HG03571 (cell line): ENCODE results near the gene NUP210L.
"Not testable (repeated sequence)": the region's sequence is repeated elsewhere in the genome, so short reads cannot be mapped to it uniquely, and the experiment has no call there.

ENCODE experiments used
- ATAC-seq: cut with Tn5 transposase; IDR thresholded peaks from one replicate; pipeline ENCODE4 v1.9.1; 2021; ENCODE audit not compliant: unreplicated experiment

Gene NUP210L

DNA sequence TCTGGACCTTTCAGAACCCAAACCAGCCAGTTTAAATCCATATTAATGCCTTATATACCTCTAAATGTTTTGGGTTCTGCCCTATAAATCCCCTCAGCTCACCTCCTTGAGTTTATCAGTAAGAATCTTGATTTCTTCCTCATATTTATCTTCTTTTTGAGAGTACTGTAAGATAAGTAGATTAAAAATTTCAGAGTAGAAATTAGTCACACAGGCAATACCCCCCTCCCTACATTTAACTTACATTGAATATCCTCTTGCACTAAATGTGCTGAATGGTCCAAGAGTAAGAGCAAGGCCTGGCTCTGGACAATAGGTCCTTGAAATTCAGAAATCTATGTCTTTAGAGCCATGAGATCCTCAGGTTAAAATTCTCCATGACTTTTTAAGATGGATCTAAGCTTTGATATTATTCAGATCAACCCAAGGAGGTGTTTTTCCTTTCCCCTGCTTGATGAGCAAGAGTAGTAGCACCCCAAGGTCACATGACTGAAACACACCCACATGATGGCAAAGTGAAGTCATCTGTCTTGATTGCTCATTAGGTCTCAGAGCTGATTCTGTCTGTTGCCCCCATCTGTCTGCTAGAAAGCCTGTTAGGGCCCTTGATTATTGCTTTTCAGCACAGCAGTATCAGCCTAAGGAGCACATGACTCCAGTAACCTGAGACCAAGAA is 15.8 kb upstream of the NUP210L start:
- no peak for ATAC-seq

DNA sequence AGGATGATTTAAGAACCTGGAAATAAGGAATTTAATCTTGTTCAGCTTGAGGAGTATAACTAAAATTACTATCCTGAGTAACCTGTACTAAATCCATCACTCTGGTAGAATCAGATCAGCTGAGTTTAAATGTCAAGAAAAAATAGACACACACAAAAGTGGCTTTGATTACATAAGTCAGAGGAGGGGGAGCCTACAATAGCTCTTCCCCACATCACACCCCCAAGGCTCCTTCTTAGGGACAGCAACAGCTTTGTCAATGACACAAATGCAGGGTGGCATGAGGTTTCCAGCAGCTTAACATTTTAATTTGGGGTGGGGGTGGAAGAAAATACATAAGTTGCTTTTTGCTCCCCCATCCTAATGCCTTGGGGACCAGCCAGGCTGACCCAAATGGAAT is 12.6 kb upstream of the NUP210L start:
- no peak for ATAC-seq

DNA sequence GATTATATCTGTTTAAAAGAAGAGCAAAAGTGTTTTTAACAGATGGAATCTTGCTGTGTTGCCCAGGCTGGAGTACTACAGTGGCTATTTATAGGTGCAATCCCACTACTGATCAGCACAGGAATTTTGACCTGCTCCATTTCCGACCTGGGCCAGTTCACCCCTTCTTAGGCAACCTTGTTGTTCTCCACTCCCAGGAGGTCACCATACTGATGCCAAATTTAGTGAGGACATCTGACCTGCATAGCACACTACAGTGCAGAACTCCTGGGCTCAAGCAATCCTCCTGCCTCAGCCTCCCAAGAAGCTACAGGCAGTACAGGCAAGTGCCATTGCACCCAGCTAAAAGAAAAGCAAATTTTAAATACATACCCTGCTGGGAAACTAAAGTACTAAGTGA is 11.3 kb upstream of the NUP210L start:
- ATAC-seq: no peak

DNA sequence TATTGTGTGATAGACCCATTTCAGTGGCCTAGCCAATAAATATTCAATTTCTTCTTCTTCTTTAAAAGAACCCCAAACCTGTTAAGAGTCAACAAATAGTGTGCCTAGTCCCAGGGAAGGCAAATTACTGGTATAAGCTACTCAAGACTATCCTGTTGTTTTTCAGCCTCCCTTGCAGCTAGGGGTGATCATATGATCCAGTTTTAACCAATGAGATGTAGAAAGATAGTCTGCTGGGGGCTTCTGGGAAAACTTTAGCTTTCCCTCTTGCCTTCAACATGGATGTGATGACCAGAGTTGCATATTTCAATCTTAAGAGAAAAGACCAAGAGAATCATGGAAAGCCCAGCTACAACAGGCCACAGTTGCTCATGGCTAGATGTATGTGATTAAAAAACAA is 4.7 kb upstream of the NUP210L start:
- ATAC-seq: no peak

DNA sequence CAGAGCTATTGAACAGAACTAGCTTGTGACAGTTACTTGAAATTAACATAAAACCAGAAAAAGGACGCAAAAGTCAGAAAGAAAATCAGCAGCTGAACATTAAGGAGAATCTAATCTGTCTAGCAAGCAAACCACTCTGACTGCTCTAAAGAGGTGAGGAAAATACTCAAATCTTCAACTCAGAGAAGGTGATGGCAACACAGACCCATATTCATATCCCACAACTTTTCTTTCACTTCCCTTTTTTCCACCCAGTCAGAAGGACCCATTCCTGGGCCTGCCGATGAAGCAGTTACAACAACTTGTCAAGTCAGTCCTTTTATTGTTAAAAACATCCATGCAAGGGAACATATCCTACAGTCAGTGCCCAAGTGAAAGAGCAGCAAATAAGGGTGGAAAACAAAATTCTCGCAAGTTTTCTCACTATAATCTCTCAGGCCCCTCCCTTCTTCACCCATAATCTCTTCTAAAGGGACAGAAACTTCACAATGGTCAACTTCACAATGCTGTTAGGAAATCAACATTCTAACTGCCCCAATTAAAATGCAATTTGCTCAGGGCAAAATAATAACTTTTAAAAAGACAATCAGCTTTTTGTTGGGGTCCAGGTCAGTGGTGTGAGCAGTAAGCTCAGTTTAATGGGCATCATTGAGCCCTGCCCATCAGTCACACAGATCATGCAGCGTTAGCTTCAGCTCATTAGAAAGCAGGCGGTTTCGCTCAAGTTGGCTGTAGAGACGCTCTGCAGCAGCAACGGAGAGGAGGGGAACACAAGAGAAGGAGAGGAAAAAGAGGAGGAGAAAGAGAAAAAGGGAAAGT is 3.6 kb upstream of the NUP210L start:
- ATAC-seq: no peak

DNA sequence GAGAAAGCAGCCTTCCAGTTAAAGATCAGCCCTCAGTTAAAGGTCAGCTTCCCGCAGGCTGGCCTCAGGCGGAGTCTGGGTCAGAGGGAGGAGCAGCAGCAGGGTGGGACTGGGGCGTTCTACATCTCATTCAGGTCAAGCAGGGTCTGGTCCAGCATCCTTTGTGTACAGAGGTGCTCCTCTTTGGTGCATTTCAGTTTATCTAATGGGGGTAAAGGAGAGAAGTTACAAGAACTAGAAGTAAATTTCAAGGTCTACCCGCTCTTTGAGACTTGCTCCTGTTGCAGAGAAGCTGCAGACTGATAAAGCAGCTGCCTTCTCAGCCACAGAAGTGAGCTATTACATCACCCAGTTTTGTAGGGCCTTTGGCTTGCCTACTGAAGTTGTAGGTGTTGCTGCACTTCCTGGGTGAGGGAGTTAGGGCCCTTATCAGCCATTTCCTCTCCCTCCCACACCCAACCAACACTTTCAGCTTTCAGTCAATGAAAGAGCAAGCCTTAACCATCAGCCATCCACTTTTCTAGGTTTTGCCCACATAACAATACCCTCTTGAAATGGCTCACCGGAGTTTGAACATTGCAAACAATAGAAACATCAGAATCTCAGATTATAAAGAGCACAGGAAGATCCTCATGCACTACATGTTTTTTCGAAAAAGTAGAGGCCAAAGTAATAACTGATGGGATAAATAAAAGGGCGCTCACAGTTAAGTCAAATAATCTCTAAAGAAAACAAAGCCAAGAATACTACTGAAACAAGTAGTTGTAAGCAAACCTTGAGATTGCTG is 2.8 kb upstream of the NUP210L start:
- no peak for ATAC-seq

DNA sequence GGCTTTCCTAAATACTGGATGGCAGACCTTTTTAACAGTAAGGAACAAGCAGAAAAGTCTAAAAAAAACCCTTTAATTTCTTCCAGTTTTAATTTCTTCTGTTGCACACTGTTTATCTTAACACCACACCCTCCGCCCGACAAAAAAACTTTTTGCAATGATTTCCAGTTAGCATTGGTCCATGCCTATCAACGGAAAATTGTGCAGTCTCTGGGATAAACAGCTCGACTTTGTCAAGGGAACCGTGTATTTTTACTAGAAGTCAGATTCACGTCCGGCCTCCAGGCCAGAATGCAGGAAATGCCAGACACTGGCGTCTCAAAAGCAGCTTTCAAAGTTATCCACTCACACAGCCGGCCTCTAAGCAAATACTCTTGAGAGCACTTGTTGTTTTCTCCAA is 378 bp upstream of the NUP210L start:
- ATAC-seq: no peak

DNA sequence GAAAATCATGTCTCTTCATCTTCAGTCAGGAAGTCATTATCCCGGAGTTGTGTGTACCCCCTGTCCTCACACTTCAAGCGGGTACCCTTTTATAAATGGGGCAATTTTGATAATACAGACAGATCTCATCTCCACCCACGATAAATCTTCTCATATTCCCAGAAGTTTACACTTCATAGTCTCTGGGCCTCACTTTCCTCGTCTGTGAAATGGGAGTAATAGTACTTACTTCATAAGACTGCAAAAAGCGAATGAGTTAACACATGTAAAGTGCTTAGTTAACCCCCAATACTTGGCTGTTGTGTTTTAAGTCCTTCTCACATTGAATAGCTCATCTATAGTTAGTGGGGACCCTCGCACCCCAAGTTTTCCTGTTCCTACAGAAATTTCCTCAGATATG is 820 bp downstream of the NUP210L start:
- ATAC-seq: no peak

DNA sequence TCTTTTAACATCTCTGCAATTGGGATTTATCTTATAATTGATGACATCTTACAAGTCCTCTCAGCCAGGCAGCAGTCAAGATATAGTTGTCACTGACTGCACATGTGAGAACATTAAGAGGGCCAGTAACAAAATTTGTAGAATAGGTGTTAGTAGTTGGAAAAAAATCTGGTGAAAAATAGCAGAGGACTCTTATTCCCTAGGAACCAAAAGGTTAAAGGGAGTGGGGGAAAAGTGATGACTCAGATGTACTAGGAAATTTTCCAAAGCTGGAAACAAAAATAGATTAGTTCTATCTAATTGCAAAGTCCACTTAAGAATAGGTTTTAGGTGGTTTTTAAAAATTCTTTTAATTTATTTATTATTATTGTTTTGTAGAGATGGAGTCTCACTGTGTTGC is 3.6 kb downstream of the NUP210L start:
- ATAC-seq: no peak

DNA sequence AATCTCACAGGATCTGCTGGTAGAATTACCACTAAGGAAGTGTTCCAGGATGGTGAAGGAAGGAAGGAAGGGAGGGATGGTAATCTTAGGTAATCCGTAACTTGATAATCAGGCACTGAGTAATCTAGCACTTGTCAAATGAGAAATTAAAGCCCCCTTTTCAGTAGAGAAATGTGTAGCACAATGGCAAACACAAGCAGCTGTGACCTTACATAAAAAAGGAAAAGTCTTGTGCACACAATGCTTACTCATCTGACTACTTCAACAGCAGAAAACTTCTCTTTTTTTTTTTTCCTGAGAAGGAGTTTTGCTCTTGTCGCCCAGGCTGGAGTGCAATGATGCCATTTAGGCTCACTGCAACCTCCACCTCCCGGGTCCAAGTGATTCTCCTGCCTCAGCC is 6.1 kb downstream of the NUP210L start:
- ATAC-seq: no peak

DNA sequence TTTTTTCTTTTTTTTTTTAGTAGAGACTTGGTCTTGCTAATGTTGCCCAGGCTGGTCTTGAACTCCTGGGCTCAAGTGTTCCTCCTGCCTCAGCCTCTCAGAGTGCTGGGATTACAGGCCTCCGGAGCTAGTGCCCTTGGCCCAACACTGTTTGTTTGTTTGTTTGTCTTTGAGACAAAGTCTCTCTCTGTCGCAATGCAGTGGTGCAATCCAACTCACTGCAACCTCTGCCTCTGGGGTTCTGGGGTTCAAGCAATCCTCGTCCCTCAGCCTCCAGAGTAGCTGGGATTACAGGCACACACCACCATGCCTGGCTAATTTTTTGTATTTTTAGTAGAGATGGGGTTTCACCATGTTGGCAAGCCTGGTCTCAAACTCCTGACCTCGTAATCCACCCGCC is 7.4 kb downstream of the NUP210L start:
- ATAC-seq: not testable (repeated sequence)

DNA sequence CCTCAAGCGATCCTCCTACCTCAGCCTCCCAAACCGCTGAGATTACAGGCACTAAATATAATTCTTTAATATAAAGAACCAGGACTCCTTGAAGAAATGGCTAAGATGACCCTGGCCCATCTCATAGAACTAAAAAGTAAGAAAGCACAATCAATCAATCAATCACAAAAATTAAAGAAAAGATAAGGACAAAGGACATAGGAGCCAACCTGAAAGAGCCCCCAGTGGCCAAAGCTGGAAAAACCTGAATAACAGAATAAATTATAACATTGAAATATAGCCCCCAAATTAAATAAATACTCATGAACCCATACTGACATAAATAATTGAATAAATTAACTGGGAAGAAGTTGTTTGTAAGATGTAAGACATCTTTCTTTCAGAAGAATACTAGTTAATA is 8.9 kb downstream of the NUP210L start:
- no peak for ATAC-seq

DNA sequence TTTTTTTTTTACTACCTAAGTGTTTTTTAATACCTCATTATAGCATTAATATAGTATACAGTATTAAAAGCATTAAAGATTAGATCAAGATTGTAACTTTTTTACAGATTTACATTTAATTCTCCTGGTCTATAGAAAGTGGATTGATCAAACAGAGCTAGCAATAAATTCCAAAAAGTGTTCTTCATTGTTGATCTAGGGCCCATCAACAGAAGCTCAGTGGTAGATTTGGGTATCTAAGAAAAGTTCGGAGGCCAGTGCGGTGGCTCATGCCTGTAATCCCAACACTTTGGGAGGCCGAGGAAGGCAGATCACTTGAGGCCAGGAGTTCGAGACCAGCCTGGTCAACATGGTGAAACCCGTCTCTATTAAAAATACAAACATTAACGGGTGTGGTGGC is 12.5 kb downstream of the NUP210L start:
- no peak for ATAC-seq

DNA sequence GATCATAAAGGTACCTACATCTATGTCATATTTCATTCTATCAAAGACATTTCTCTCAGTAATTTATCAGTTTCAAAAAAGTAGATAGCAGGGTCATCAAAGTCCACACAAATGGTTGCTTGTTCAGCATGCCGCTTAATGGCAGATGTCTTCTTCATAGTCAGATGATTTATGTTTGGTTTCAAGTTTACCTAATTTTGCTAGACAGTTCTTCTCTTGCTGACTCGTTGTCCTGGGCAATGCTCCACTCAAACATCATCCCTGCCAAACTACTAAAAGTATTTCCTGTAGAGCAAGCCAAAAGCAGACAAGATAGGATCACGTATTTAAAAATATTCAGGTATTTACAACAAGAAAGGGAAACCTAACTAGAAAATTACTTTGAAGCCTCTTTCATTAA is 13.6 kb downstream of the NUP210L start:
- ATAC-seq: no peak

DNA sequence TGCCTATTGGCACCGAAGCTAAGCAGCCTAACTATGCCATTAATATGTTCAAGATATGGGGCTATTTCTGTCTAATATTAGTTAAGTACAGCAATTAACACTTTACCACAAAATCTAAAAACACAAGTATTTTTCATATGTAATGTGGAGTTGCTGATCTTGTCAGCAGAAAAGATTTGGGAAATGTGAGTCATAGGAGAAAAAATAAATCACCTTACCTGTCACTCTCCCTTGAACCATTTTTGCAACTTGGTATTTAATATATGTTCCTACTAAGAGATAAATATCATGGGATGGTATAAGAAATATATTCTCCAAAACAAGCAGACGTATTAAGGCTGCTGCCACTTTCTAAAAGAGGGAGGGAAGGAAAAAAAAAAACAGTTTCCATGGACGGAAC is 17.0 kb downstream of the NUP210L start:
- ATAC-seq: no peak

DNA sequence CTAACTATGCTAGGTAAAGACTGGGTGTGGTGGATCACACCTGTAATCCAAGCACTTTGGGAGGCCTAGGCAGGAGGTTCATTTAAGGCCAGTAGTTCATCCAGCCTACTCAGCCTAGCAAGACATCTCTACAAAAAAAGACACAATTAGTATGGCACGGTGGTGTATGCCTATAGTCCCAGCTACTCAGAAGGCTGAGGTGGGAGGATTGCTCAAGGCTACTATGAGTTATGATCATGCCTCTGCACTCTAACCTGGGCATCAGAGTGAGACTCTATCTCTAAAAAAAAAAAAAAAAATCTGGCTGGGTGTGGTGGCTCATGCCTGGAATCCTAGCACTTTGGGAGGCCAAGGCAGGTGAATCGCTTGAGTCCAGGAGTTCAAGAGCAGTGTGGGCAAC is 21.6 kb downstream of the NUP210L start:
- ATAC-seq: no peak

DNA sequence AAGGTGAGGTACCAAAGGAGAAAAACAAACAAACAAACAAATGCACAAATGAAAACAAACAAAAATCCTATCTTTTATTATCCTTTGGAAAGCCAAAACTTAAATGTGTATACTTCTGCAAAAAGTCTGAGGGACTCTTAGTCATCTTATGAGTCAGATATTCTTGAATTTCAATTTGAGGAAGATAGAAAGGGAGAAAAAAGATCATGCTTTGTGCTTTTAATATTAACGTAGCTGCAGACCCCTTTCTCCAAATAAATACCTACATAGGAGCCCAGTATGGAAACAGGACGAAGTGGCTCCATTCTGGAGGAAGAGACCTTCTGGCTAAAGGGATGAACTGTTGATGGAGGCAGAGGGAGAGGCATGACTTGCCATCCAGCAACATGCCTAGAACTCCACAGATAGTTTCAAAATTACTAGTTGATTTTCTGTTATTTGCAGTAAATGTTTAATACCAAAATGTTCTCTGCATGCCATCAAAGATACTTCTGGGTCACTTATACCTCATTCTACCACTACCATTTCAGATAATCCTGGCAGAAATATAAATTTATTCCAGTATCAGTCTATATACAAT is 25.4 kb downstream of the NUP210L start:
- no peak for ATAC-seq

DNA sequence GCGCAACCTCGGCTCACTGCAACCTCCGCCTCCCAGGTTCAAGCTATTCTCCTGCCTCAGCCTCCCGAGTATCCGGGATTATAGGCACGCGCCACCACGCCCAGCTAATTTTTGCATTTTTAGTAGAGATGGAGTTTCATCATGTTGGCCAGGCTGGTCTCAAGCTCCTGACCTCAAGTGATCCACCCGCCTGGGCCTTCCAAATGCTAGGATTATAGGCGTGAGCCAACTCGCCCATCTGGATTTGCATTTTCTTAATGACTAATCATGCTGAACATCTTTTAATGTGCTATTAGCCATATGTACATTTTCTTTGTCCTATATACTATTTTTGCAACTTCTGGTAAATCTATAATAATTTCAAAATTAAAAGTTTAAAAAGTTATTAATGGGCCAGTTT is 31.7 kb downstream of the NUP210L start:
- not testable (repeated sequence) for ATAC-seq

DNA sequence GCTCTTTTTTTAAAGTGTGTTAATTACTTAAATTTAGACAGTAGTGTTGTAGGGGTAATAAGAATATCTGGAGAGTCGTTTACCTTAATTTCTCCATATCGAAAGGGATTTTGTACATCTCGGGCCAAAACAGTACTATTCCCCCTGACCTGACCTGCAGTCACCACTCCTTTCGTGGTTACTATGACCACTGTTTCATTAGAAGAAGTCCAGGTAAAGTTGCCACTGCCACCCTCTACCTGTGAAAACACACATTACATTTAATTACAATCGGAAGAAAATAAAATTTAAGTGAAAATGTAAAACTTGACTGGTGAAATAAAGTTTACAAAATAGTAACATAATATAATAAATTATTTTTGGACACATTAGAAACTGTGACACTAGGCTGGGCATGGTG is 37.2 kb downstream of the NUP210L start:
- ATAC-seq: no peak

DNA sequence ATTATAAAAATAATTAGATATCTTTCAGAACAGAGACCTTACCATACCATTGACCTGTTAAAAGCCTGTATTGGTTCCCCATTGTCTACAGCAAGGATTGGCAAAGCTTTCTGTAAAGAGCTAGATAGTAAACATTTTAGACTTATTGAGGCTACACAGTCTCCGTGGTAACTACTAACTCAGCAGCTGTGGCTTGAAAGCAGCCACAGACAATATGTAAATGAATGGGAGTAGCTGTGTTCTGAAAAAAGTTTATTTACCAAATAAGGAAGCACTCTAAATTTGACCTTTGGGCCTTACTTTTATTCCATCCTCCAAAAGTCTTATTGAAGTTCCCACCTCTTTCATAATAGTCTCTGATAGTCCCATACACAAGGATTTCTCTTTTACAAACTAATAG is 39.7 kb downstream of the NUP210L start:
- no peak for ATAC-seq

DNA sequence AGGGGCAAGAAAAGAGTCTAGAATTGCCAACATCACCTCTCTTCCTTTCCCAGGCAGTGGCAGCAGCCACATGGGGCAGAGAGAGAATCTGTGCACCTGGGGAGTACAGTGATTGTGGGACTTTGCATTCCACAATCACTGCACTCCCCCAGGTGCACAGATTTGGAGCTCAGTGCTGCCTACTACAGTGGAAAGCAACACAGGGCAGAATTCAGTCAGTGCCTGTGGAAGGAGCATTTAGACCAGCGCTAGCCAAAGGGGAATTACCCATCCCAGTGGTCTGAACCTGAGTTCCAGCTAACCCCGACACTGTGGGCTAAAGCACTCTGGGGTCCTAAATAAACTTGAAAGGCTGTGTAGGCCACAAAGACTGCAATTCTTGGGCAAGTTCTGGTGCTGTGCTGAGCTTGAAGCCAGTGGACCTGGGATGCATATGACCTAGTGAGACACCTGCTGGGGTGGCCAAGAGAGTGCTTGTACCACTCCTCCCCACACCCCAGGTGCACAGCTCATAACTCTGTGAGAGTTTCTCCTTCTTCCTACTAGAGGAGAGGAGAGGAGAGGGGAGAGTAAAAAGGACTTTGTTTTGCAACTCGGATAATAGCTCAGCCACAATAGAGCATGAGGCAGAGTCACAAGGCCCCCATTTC is 50.3 kb downstream of the NUP210L start:
- ATAC-seq: no peak
